Activated T-cell treated with anti-CD3 and anti-CD28 coated beads, Interleukin-2, amount 50 U/mL, for 24 hours (primary cell): Measurements from ENCODE around the gene PMS2.
"Not testable (repeated sequence)": the region's sequence is repeated elsewhere in the genome, so short reads cannot be mapped to it uniquely, and the experiment has no call there.

ENCODE experiments used
- DNase-seq: peaks from one replicate; pipeline ENCODE4 v3.0.0-alpha.2; 2020
- H3K27ac Mint-ChIP-seq: 2 replicates; pipeline ENCODE4 v1.8.0; 2020; ENCODE audit warnings: mild to moderate bottlenecking, mixed read lengths
- H3K27me3 Mint-ChIP-seq: 2 replicates; pipeline ENCODE4 v1.8.0; 2020; ENCODE audit warnings: mixed read lengths
- H3K36me3 Mint-ChIP-seq: 2 replicates; pipeline ENCODE4 v1.8.0; 2020; ENCODE audit warnings: low read depth, mixed read lengths
- H3K4me1 Mint-ChIP-seq: 2 replicates; pipeline ENCODE4 v1.8.0; 2020; ENCODE audit warnings: low read depth, mixed read lengths
- H3K4me3 Mint-ChIP-seq: 2 replicates; pipeline ENCODE4 v1.8.0; 2020; ENCODE audit warnings: mild to moderate bottlenecking, moderate library complexity, mixed read lengths
- H3K9me3 Mint-ChIP-seq: 2 replicates; pipeline ENCODE4 v1.8.0; 2020; ENCODE audit warnings: mixed read lengths

PMS2 gene

DNA sequence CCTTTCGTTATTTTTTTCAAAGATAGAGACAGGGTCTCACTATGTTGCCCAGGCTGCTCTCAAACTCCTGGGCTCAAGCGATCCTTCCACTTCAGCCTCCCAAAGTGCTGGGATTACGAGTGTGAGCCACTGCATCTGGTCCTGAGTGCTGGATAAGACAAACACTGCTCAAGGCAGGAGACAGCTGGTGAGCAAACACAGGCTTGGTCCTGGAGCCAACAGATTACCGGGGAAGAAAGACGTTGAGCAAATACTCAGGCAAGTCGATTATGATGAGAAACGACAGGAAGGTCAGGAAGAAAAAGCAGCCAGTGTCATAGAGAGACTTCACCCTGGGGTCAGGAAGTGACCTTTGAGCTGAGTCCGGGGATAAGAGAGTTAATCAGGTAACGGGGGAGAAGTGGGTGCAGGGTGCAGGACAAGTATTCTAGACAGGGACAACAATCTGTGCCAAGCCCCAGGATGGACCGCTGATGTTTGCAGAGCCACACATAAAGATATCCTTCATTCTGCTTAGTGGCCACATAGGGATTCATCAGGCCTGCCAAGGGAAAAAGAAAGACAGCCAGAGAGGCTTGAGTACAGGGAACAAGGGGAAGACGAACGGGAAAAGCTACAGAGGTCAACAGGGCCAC is 29.1 kb downstream of the PMS2 start:
- H3K36me3 Mint-ChIP-seq, result peaks cover 31% of the 10 kb centered on the region
- not testable (repeated sequence) for H3K27ac Mint-ChIP-seq, H3K27me3 Mint-ChIP-seq, DNase-seq, H3K9me3 Mint-ChIP-seq, H3K4me3 Mint-ChIP-seq, H3K4me1 Mint-ChIP-seq

DNA sequence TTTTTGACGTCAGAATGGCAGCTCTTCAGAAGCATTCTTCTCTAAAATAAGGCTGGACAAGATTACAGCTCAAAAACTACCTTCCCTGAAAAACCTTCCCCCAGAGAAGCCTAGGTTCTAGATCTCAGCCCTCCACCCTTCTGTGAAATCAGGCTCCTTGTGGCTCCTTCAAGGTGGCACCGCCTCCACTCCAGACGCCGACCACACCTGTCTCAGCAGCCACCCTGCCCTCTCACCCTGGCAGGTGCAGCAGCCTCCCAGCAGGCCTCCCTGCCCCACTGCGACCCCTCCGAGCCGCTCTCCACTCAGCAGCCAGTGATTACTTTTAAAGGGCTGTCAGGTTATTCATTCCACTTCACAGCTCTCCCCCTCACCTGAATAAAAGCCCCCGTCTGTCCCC is 35.3 kb downstream of the PMS2 start:
- not testable (repeated sequence) for DNase-seq, H3K4me1 Mint-ChIP-seq, H3K27me3 Mint-ChIP-seq, H3K9me3 Mint-ChIP-seq, H3K27ac Mint-ChIP-seq, H3K36me3 Mint-ChIP-seq, H3K4me3 Mint-ChIP-seq

GRCh38 chr7:5970347-5970911 is 38.4 kb downstream of the PMS2 start, which contains the start of gene RSPH10B:
Gene RSPH10B, minus strand, starts transcription at chr7:5970689. Its CDS starts 3,573 bp downstream, at chr7:5967116.
- H3K36me3 Mint-ChIP-seq, H3K9me3 Mint-ChIP-seq, H3K27ac Mint-ChIP-seq, DNase-seq, H3K4me1 Mint-ChIP-seq, H3K27me3 Mint-ChIP-seq, H3K4me3 Mint-ChIP-seq: not testable (repeated sequence)

DNA sequence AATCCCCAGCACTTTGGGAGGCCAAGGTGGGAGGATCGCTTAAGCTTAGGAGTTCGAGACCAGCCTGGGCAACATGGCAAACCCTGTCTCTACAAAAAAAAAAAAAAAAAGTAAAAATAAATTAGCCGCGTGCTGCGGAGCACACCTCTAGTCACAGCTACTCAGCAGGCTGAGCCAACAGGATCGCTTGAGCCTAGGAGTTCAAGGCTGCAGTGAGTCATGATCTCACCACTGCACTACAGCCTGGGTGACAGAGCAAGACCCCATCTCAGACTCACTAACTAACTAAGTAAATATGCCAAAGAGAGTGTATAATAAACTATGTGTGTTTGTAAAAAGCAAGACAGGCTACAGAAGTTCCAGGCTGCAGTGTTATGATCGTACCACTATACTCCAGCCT is 45.0 kb downstream of the PMS2 start:
- H3K9me3 Mint-ChIP-seq, H3K27ac Mint-ChIP-seq, H3K4me1 Mint-ChIP-seq, H3K36me3 Mint-ChIP-seq, H3K4me3 Mint-ChIP-seq, DNase-seq, H3K27me3 Mint-ChIP-seq: not testable (repeated sequence)

DNA sequence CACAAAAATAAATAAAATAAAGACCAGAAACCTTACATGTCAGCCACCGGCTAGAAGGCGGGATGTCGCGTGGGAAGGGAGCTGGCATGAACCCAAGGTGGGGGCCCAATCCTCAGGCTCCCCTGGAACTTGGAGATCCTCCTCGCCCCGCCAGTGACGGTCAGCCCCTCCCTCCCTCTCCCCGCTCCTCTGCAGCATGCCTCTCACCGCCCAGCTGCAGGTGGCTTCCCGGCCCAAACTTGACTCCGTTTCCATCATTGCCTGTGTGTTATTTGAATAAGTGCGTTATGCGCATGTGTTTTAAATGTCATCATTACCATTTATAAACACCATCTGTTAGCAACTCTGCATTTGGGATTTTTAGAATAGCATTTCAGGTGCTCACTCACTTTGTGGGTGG is 45.6 kb downstream of the PMS2 start:
- not testable (repeated sequence) for H3K4me3 Mint-ChIP-seq, DNase-seq, H3K27me3 Mint-ChIP-seq, H3K9me3 Mint-ChIP-seq, H3K36me3 Mint-ChIP-seq, H3K27ac Mint-ChIP-seq, H3K4me1 Mint-ChIP-seq

DNA sequence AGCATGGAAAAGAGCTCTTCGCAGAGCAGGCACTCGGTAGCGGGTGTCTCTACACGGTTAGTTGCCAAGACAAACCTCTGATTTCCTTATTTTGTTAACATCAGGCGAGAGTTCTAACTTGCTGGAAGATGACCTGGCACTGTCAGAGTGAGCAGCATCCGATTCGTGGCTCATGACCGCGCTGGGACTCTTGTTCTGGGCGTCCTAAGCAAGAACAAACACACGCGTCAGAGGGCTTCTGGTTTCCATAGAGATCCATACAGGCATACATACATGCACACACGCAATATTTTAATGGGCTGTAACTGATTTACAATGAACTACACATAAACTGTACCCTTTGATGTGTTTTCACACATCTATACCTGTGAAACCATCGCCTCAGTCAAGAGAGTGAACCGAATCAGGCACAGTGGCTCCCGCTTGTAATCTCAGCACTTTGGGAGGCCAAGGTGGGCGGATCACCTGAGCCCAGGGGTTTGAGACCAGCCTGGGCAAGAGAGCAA is 73.9 kb downstream of the PMS2 start:
- H3K36me3 Mint-ChIP-seq, H3K4me1 Mint-ChIP-seq, H3K9me3 Mint-ChIP-seq, H3K27me3 Mint-ChIP-seq, H3K4me3 Mint-ChIP-seq, DNase-seq, H3K27ac Mint-ChIP-seq: not testable (repeated sequence)

- H3K4me3 Mint-ChIP-seq, H3K27me3 Mint-ChIP-seq, H3K9me3 Mint-ChIP-seq, H3K36me3 Mint-ChIP-seq, H3K27ac Mint-ChIP-seq, H3K4me1 Mint-ChIP-seq, DNase-seq: not testable (repeated sequence)
These were observed 76.8 kb downstream of the PMS2 start for GRCh38 chr7:5931905-5932644.

DNA sequence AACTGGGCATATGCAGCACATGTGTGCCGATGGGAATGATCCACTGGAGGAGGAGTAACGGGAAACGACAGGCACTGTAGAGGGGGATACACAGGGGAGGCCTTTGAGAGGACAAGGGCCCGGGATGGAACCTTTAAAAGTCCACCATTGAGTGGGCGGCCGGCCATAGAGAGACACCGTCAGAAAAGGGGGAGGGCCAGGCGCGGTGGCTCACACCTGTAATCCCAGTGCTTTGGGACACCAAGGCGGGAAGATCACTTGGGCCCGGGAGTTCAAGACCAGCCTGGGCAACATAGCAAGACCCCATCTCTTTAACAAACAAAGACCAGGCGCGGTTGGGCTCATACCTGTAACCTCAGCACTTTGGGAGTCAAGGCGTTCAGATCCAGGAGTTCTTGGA is 77.6 kb downstream of the PMS2 start:
- H3K4me1 Mint-ChIP-seq, H3K27me3 Mint-ChIP-seq, DNase-seq, H3K4me3 Mint-ChIP-seq, H3K27ac Mint-ChIP-seq, H3K9me3 Mint-ChIP-seq, H3K36me3 Mint-ChIP-seq: not testable (repeated sequence)

GRCh38 chr7:5930290-5930689 is 78.6 kb downstream of the PMS2 start:
- H3K9me3 Mint-ChIP-seq, H3K27me3 Mint-ChIP-seq, H3K27ac Mint-ChIP-seq, H3K4me3 Mint-ChIP-seq, H3K36me3 Mint-ChIP-seq, DNase-seq, H3K4me1 Mint-ChIP-seq: not testable (repeated sequence)

DNA sequence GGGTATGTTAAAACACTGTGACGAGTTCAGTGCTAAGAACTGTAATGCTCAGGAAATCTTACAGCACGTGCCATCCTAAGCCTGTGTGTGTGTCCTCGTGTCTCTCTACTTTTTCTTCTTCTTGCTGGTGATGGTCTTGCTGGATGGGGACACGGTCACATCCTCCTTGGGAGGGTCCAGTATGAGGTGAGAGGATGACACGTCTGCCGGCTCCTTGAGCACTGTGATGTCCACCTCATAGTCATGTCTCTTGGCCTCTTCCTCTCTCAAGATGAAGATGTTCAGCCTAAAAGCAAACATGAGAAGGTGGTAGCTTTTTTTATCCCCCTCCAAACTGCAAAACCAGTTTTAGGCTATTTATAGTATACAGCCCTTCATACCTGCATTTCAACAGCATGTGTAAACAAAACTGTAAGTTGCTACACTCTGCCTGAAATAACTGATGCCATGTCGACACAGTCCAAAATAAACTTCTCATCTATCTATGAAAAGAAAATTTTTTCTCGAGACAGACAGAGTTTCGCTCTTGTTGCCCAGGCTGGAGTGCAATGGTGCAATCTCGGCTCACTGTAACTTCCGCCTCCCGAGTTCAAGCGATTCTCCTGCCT is 82.5 kb downstream of the PMS2 start:
- H3K36me3 Mint-ChIP-seq, H3K9me3 Mint-ChIP-seq, DNase-seq, H3K27me3 Mint-ChIP-seq, H3K4me1 Mint-ChIP-seq, H3K27ac Mint-ChIP-seq, H3K4me3 Mint-ChIP-seq: not testable (repeated sequence)

DNA sequence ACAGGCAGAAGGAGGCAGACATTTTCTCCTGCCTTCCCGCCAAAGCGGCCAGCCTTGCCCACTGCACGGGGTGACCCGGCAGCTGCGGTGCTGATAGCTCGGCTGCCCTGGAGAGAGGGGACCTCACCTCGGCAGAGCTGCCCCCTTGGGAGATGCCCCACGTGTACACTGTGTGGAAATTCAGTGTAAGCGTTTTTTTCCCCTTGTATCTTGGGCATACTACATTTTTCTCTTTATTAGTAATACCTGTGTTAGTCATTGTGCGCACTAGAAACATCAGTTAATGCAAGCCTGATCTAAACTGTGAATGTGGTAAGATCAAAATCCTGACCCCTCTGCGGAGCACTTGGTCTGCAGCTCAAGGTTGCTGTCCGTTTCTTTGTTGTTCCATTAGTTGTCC is 84.2 kb downstream of the PMS2 start:
- DNase-seq, H3K36me3 Mint-ChIP-seq, H3K4me3 Mint-ChIP-seq, H3K27me3 Mint-ChIP-seq, H3K9me3 Mint-ChIP-seq, H3K27ac Mint-ChIP-seq, H3K4me1 Mint-ChIP-seq: not testable (repeated sequence)

- not testable (repeated sequence) for H3K4me1 Mint-ChIP-seq, DNase-seq, H3K27ac Mint-ChIP-seq, H3K4me3 Mint-ChIP-seq, H3K9me3 Mint-ChIP-seq, H3K36me3 Mint-ChIP-seq, H3K27me3 Mint-ChIP-seq
These were observed 84.7 kb downstream of the PMS2 start for GRCh38 chr7:5924180-5924579.
